Measurements from ENCODE around the gene TNS4.

GRCh38 chr17:40437095-40437732 lies 64.2 kb downstream of the TNS4 start:
- TF ChIP-seq CTCF (IDR thresholded peaks at IDR 0.05) (no peak), EP300 (IDR thresholded peaks at IDR 0.05) (no peak), POLR2AphosphoS5 (IDR thresholded peaks at IDR 0.05) (no peak)

Measured in gastroesophageal sphincter (tissue), 3 donors.